ENCODE measurements around the gene PXDN. TPM values are rescaled to one million over a fixed set of nuclear protein-coding genes. Genes with fewer than 3 reads are reported as not detected.

The PXDN gene
- total RNA-seq, 1 experiment from 2014 or later = 3.1 TPM

GRCh38 chr2:1665761-1666505 is 78.4 kb downstream of the PXDN start:
- no peak for DNase-seq (ENCODE audit: low read depth, low spot score)
- in situ Hi-C loops (cut with HindIII; ENCODE audit: low pct_unique_long_range_greater_than_20kb, low sequenced_read_pairs) = no loop called here

- no peak for DNase-seq (ENCODE audit: low read depth, low spot score)
Measured at GRCh38 chr2:1664698-1665097, 79.6 kb downstream of the PXDN start.

GRCh38 chr2:1664076-1664605 is 80.2 kb downstream of the PXDN start:
- no peak for DNase-seq (ENCODE audit: low read depth, low spot score)
- in situ Hi-C loops (cut with HindIII; ENCODE audit: low pct_unique_long_range_greater_than_20kb, low sequenced_read_pairs) = no loop called here

More at GRCh38 chr2:1664698-1665097, 79.6 kb downstream of the PXDN start:
- in situ Hi-C loops (cut with HindIII; ENCODE audit: low pct_unique_long_range_greater_than_20kb, low sequenced_read_pairs) = no loop called here

- in situ Hi-C loops (cut with HindIII; ENCODE audit: low pct_unique_long_range_greater_than_20kb, low sequenced_read_pairs) = no loop called here
- DNase-seq (ENCODE audit: low read depth, low spot score) = no peak
Measured at GRCh38 chr2:1663621-1664020, 80.7 kb downstream of the PXDN start.

GRCh38 chr2:1662606-1663180 is 81.6 kb downstream of the PXDN start:
- in situ Hi-C loops (cut with HindIII; ENCODE audit: low pct_unique_long_range_greater_than_20kb, low sequenced_read_pairs) = no loop called here
- no peak for DNase-seq (ENCODE audit: low read depth, low spot score)

GRCh38 chr2:1661891-1662605 is 82.3 kb downstream of the PXDN start:
- no peak for DNase-seq (ENCODE audit: low read depth, low spot score)
- in situ Hi-C loops (cut with HindIII; ENCODE audit: low pct_unique_long_range_greater_than_20kb, low sequenced_read_pairs) = no loop called here

- no peak for DNase-seq (ENCODE audit: low read depth, low spot score)
- in situ Hi-C loops (cut with HindIII; ENCODE audit: low pct_unique_long_range_greater_than_20kb, low sequenced_read_pairs) = no loop called here
Measured at GRCh38 chr2:1660656-1661640, 83.4 kb downstream of the PXDN start.

GRCh38 chr2:1659951-1660565 is 84.3 kb downstream of the PXDN start:
- in situ Hi-C loops (cut with HindIII; ENCODE audit: low pct_unique_long_range_greater_than_20kb, low sequenced_read_pairs) = no loop called here
- DNase-seq (ENCODE audit: low read depth, low spot score) = no peak

GRCh38 chr2:1658394-1659151 is 85.7 kb downstream of the PXDN start:
- no peak for DNase-seq (ENCODE audit: low read depth, low spot score)
- in situ Hi-C loops (cut with HindIII; ENCODE audit: low pct_unique_long_range_greater_than_20kb, low sequenced_read_pairs) = no loop called here

GRCh38 chr2:1656961-1657841 is 87.1 kb downstream of the PXDN start:
- in situ Hi-C loops (cut with HindIII; ENCODE audit: low pct_unique_long_range_greater_than_20kb, low sequenced_read_pairs) = no loop called here
- no peak for DNase-seq (ENCODE audit: low read depth, low spot score)

GRCh38 chr2:1656326-1656960 is 87.9 kb downstream of the PXDN start:
- no peak for DNase-seq (ENCODE audit: low read depth, low spot score)
- in situ Hi-C loops (cut with HindIII; ENCODE audit: low pct_unique_long_range_greater_than_20kb, low sequenced_read_pairs) = no loop called here

- in situ Hi-C loops (cut with HindIII; ENCODE audit: low pct_unique_long_range_greater_than_20kb, low sequenced_read_pairs) = no loop called here
- DNase-seq (ENCODE audit: low read depth, low spot score) = no peak
Measured at GRCh38 chr2:1655461-1655860, 88.9 kb downstream of the PXDN start.

- no peak for DNase-seq (ENCODE audit: low read depth, low spot score)
- in situ Hi-C loops (cut with HindIII; ENCODE audit: low pct_unique_long_range_greater_than_20kb, low sequenced_read_pairs) = no loop called here
Measured at GRCh38 chr2:1654696-1655374, 89.5 kb downstream of the PXDN start.

- in situ Hi-C loops (cut with HindIII; ENCODE audit: low pct_unique_long_range_greater_than_20kb, low sequenced_read_pairs) = no loop called here
- DNase-seq (ENCODE audit: low read depth, low spot score) = no peak
Measured at GRCh38 chr2:1653956-1654695, 90.2 kb downstream of the PXDN start.
